LNCAP (cell line): Measurements from ENCODE around the gene SORCS1.

Source experiments
- CTCF ChIP-seq: fragments of 450-650 bp; IDR thresholded peaks from 2 replicates; pipeline ENCODE4 v1.5.1; 2017; ENCODE audit warnings: mild to moderate bottlenecking

The SORCS1 gene

GRCh38 chr10:106819490-106819889, 345.0 kb downstream of the SORCS1 start:
- no peak for TF ChIP-seq CTCF

DNA sequence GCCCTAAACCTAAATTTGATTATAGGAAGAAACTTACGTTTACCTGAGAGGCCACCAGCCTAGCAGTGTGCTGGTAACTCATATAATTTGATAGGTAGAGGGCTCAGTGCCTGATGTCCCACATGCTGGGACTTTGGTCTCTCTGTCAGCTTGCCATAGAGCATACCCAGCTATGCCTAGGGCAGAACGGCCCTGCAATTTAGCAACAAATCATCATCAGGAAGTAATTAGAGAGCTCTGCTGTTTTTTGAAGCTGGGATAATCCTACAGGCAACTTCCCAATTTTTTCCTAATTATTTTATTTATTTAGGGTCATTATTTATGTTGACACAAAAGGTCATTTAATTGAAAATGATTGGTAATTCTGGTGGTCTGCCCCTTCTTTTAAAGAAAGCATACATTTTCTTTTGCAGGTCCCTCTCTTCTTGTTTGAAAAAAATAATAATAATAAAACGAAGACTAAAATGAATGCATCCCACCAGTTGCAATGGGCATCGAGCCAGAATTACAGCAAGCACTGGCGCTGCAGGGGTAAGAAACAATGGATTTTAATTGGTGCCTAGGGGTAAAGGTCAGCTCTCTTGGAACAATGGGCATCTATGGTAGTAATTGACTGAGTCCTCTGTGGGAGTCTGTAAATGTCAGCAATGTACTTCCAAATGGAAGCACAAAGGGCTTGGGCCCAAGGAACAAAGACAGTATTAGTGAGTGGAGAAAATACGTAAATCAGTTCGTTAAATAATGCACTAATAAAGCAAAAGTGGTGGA, 348.0 kb downstream of the SORCS1 start:
- no peak for TF ChIP-seq CTCF

DNA sequence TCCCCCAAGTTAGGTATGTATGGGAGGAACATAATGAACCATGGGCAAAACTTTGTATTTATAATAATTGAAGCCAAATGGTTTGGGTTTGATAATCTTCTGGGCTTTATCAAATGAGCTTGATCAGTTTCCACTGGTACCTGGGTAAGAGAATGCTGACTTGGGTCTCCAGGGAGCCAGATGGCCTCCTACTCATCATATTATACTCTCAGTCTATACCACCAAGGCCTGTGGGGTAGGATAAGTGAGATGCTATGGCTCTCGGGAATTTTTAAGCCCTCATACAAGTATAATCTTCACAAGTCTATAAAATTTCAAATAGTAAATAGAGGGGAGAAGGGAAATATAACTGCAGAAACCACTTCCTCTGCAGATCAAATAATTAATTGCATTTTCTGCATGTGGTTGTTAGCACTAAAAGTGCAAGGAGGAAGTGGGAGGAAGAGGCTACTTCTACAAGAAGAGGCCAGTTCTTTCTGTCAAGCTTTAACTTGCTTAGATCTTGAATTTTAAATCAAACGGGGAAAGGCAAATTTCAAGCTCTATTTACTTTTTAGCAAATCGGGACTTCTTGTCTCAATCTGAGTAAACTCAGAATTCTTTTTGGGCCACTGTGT, 349.0 kb downstream of the SORCS1 start:
- TF ChIP-seq CTCF = no peak

DNA sequence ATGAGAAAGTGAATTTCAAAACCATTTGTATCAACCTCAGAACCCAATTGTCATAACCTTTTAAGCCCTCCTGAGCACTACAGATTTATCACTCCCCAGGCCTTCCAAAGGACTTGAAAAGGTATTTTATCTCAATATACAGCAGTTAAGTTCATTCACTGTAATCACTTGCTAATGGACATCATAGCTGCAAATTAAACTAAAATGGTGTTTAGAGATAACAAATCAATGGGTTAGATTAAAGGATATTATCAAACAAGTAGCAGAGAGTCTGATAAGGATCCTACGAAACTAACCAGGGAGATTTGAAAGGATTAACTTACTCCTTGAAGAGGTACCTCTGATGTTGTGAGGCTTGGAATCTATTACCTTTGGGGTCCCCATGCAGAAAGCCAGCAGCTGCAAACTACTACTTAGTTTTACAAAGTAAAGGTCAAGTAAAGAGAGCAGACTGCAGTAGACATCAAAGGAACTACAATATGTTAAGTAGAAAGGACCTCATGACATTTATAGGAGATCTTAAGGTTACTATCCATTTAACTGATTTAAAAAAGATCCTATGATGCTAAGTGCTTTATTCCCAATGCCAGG, 359.4 kb downstream of the SORCS1 start:
- TF ChIP-seq CTCF = no peak

GRCh38 chr10:106802949-106803348, 361.6 kb downstream of the SORCS1 start:
- no peak for TF ChIP-seq CTCF

- TF ChIP-seq CTCF = no peak
Observed at GRCh38 chr10:106799776-106800175, 364.7 kb downstream of the SORCS1 start.

- no peak for TF ChIP-seq CTCF
Observed at GRCh38 chr10:106795619-106796018, 368.9 kb downstream of the SORCS1 start.
